PFSK-1 (cell line): ENCODE data around the gene EFCAB6.

Experiments used
- POLR2AphosphoS5 ChIP-seq: IDR thresholded peaks from 2 replicates; pipeline ENCODE4 v1.6.1; 2012; ENCODE audit warnings: low read depth, mild to moderate bottlenecking, control low read depth, low read length, moderate library complexity
- REST ChIP-seq, 2 experiments: IDR thresholded peaks; 2 replicates each; pipeline versions ENCODE4 v1.6.1 to v1.8.0; 2011 to 2012; ENCODE audit warnings: low read depth in 2 of 2, low read length in 2 of 2, control low read depth in 1 of 2, inconsistent platforms in 1 of 2, mild to moderate bottlenecking in 1 of 2, moderate library complexity in 1 of 2; ENCODE audit not compliant: insufficient read depth in 1 of 2
- TAF1 ChIP-seq: IDR thresholded peaks from 2 replicates; pipeline ENCODE4 v1.6.1; 2012; ENCODE audit warnings: low read length, control low read depth, borderline replicate concordance; ENCODE audit not compliant: insufficient read depth

- TF ChIP-seq REST (IDR thresholded peaks at IDR 0.05; ENCODE audit: insufficient read depth in 1 of 2, low read depth in 2 of 2, low read length in 2 of 2): no peak
- no peak for TF ChIP-seq TAF1
- TF ChIP-seq POLR2AphosphoS5: no peak
Observed at GRCh38 chr22:43859621-43860020, 47.5 kb upstream of the EFCAB6 start.
